GM10266 (cell line): ENCODE measurements around the gene RERG.

Experiments used
- DNase-seq: peaks from one replicate; pipeline ENCODE4 v3.0.0; 2012; ENCODE audit errors: extremely low spot score
- CTCF ChIP-seq: IDR thresholded peaks from 2 replicates; pipeline ENCODE4 v1.5.1; 2012; ENCODE audit warnings: mild to moderate bottlenecking, low read depth; ENCODE audit not compliant: control insufficient read depth, insufficient read depth; ENCODE audit errors: missing control alignments

The RERG gene

DNA sequence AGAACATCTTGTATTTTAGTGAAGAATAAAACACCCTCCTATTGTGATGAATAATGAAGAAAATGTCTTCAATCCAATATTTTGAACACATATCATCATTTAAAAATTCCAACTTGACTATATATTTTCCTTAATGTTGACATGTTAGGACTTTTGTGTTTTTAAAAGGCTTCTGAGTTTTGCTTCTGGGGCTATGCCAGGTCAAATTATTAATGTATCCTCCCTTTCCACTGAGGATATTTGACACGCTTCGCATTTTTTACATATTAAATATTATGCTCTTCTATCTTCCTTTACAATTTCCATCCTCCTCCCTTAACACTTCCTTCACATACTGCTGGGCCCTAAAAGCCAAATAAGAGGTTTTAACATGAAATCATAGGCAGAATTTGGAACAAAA lies 20.6 kb downstream of the RERG start:
- DNase-seq, result no peak
- no peak for TF ChIP-seq CTCF

DNA sequence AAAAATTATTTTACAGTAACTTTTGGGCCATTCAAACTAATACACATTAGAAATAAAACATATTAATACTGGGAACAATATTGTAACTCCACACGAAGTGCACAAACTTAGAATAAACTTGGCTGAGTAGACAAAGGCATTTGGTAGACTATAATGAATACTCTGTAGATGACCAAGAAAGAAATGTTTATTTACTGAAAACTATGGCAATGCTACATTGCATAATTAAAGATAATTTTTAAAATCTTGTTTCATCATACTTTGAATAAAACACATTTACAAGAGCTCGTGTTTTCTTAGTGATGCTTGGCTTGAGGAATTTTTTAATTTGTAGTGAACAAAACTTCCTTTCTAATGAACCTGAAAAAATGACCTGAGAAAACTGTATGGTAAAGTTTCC lies 21.3 kb downstream of the RERG start:
- no peak for DNase-seq
- TF ChIP-seq CTCF, result no peak

DNA sequence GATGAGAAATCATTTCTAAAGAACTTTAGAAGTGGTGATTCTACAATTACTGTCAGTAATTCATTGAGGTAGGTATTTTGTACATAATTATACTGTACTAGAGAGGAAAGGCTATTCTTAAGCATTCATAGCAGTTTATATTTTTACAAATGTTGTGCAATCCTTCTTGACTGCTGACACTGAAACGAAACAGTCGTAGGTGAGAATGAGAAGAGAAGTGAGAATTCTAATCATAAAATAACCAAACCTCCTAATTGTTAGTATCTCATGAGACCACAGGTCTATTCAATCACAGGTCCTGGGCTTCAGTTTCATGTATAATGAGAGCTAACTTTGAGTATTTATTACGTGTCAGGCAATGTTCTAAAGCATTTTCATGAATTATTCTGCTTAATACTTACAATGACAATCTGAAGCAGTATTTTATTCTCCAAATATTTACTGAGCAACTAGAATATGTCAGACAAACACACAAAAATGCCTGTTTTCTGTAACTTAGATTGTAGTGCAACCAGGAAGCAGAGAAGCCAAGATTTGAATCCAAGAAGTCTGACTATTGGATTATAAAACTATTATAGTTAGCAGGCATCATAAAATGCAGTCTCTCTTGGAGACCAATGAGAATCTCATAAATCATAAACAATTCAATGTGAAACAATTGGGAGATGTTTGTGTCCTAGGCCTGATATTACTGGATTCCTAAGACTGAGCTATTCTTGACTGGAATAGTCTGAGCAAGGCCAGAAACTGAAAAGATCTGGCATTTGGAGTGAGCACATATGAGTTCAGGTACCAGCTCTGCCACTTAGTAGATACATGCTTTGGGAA lies 24.3 kb downstream of the RERG start:
- no peak for DNase-seq
- TF ChIP-seq CTCF, result no peak

GRCh38 chr12:15196221-15196620 lies 25.0 kb downstream of the RERG start:
- TF ChIP-seq CTCF, result no peak
- DNase-seq, result no peak

GRCh38 chr12:15194456-15195368 lies 26.5 kb downstream of the RERG start:
- no peak for TF ChIP-seq CTCF
- DNase-seq, result no peak

GRCh38 chr12:15193946-15194345 lies 27.3 kb downstream of the RERG start:
- no peak for TF ChIP-seq CTCF
- DNase-seq, result no peak
